NCI-H446 (cell line): ENCODE data around the gene TWIST1.

ENCODE experiments used
- DNase-seq, 2 experiments: peaks; one replicate each; lab custom pipeline; 2025; lab: John Stamatoyannopoulos, UW

Gene TWIST1

GRCh38 chr7:19117091-19117869 is at the start of gene TWIST1:
TSS of gene TWIST1 (minus strand) at chr7:19117636. CDS start at chr7:19117321, 315 bp downstream.
- peak in 1 of 2 experiments; percentile 64 for DNase-seq

- no peak for DNase-seq
Measured at GRCh38 chr7:19161671-19162070, 44.2 kb upstream of the TWIST1 start.

GRCh38 chr7:19146699-19147098 is 29.3 kb upstream of the TWIST1 start:
- no peak for DNase-seq

- no peak for DNase-seq
Measured at GRCh38 chr7:19145434-19146115, 28.1 kb upstream of the TWIST1 start.

GRCh38 chr7:19144661-19145433 is 27.4 kb upstream of the TWIST1 start, which contains the start of gene FERD3L:
TSS of gene FERD3L (minus strand) at chr7:19145421. CDS start at chr7:19145362, 59 bp downstream.
- DNase-seq = no peak

- no peak for DNase-seq
Measured at GRCh38 chr7:19143881-19144574, 26.6 kb upstream of the TWIST1 start.

GRCh38 chr7:19139706-19140327 is 22.4 kb upstream of the TWIST1 start:
- no peak for DNase-seq

- no peak for DNase-seq
Measured at GRCh38 chr7:19133886-19134285, 16.4 kb upstream of the TWIST1 start.

GRCh38 chr7:19133390-19133789 is 16.0 kb upstream of the TWIST1 start:
- no peak for DNase-seq

- no peak for DNase-seq
Measured at GRCh38 chr7:19128856-19129255, 11.4 kb upstream of the TWIST1 start.

GRCh38 chr7:19121977-19122588 is 4.6 kb upstream of the TWIST1 start:
- DNase-seq = peak; percentile 50 to 77

- no peak for DNase-seq
Measured at GRCh38 chr7:19119870-19120486, 2.5 kb upstream of the TWIST1 start.

- no peak for DNase-seq
Measured at GRCh38 chr7:19119372-19119771, 1.9 kb upstream of the TWIST1 start.

GRCh38 chr7:19118636-19119371 is 1.4 kb upstream of the TWIST1 start:
- no peak for DNase-seq

- no peak for DNase-seq
Measured at GRCh38 chr7:19117870-19118608, 603 bp upstream of the TWIST1 start.

GRCh38 chr7:19116121-19117090 is 1.0 kb downstream of the TWIST1 start:
- DNase-seq = peak; percentile 27 to 44

- no peak for DNase-seq
Measured at GRCh38 chr7:19114551-19114855, 2.9 kb downstream of the TWIST1 start.
